ENCODE results near the gene CH25H. TPM values are rescaled to one million over a fixed set of nuclear protein-coding genes. Genes with fewer than 3 reads are reported as not detected.

The CH25H gene
- total RNA-seq, 2 experiments from 2014 or later: not detected

GRCh38 chr10:89164920-89165319, 42.2 kb downstream of the CH25H start:
- ChIA-PET POLR2A (no interaction called here), CTCF (interaction anchor here (0.9 to 2.9 kb wide), 6 partner anchors 42 to 136 kb away, joined by 3 to 15 read pairs (median 3); partner anchors contain the start of gene CH25H)
- peaks cover 25% of the 10 kb centered on the region for H3K4me1 Mint-ChIP-seq (ENCODE audit: low read depth)
- peak overlapping the region; percentile 84 for H3K27ac Mint-ChIP-seq
- H3K27me3 Mint-ChIP-seq (ENCODE audit: low read depth): peaks cover 13% of the 10 kb centered on the region
- no peaks in the 10 kb centered on the region for H3K9me3 Mint-ChIP-seq (ENCODE audit: insufficient read depth)
- no peaks in the 10 kb centered on the region for H3K36me3 Mint-ChIP-seq (ENCODE audit: low read depth)
- DNase-seq: no peak
- no peak overlapping the region for H3K4me3 Mint-ChIP-seq
- no peak for ATAC-seq

- Mint-ChIP-seq H3K27me3 (ENCODE audit: low read depth) (peaks cover 9% of the 10 kb centered on the region), H3K36me3 (ENCODE audit: low read depth) (no peaks in the 10 kb centered on the region), H3K4me3 (peak overlapping the region; percentile 67), H3K27ac (peak overlapping the region; percentile 84), H3K4me1 (ENCODE audit: low read depth) (peaks cover 25% of the 10 kb centered on the region), H3K9me3 (ENCODE audit: insufficient read depth) (no peaks in the 10 kb centered on the region)
- ChIA-PET POLR2A (interaction anchor here (0.9 to 1.7 kb wide), 2 partner anchors 133 to 173 kb away, joined by 3 to 4 read pairs; partner anchors contain the start of gene FAS), CTCF (interaction anchor here (0.8 to 2.9 kb wide), 10 partner anchors 23 to 229 kb away, joined by 3 to 15 read pairs (median 4); partner anchors contain the start of gene CH25H)
- DNase-seq (no peak), ATAC-seq (peak; percentile 25)
Measured at GRCh38 chr10:89164080-89164479, 43.0 kb downstream of the CH25H start.

- POLR2A ChIA-PET: interaction anchor here (0.9 to 1.7 kb wide), 2 partner anchors 132 to 173 kb away, joined by 3 to 4 read pairs; partner anchors contain the start of gene FAS
Measured at GRCh38 chr10:89163265-89163995, 43.7 kb downstream of the CH25H start.

GRCh38 chr10:89162596-89162995, 44.5 kb downstream of the CH25H start:
- no peaks in the 10 kb centered on the region for H3K36me3 Mint-ChIP-seq (ENCODE audit: low read depth)
- no peak overlapping the region for H3K27ac Mint-ChIP-seq
- POLR2A ChIA-PET: no interaction called here
- H3K4me3 Mint-ChIP-seq: no peak overlapping the region
- CTCF ChIA-PET: interaction anchor here (0.7 kb wide), 1 partner anchor 17 kb away, joined by 3 read pairs; no protein-coding TSS in a partner anchor
- DNase-seq (no peak), ATAC-seq (no peak)
- peaks cover 6% of the 10 kb centered on the region for H3K27me3 Mint-ChIP-seq (ENCODE audit: low read depth)
- no peaks in the 10 kb centered on the region for H3K9me3 Mint-ChIP-seq (ENCODE audit: insufficient read depth)
- H3K4me1 Mint-ChIP-seq (ENCODE audit: low read depth): peaks cover 33% of the 10 kb centered on the region

More at GRCh38 chr10:89163265-89163995, 43.7 kb downstream of the CH25H start:
- Mint-ChIP-seq H3K4me1 (ENCODE audit: low read depth) (peaks cover 31% of the 10 kb centered on the region), H3K9me3 (ENCODE audit: insufficient read depth) (no peaks in the 10 kb centered on the region), H3K4me3 (peak overlapping the region; percentile 67), H3K36me3 (ENCODE audit: low read depth) (no peaks in the 10 kb centered on the region), H3K27ac (peak overlapping the region; percentile 84), H3K27me3 (ENCODE audit: low read depth) (peaks cover 6% of the 10 kb centered on the region)
- ATAC-seq: peak; percentile 96
- peak; percentile 84 for DNase-seq
- CTCF ChIA-PET: interaction anchor here (0.7 to 2.9 kb wide), 9 partner anchors 24 to 328 kb away, joined by 3 to 15 read pairs (median 4); partner anchors contain the start of gene CH25H

DNA sequence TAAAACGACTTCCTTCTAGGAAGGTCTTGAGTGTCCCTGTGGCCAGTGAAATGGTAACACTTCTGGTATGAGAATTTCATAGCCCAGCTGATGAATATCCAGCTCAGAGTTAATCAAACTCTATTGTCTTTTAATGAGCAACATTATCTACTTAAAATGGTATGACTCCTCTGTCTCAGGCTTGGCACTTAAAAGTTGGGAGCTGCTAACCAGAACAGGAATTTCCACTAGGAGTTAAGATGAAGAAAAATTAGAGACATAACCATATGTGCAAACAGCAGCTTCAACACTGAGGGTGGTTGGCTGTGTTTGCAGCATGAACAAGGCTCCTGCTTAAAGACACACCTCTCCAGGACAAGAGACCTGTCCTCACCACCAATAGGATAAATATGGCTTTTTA, 46.8 kb downstream of the CH25H start:
- ChIA-PET POLR2A (interaction anchor here (0.6 kb wide), 1 partner anchor 281 kb away, joined by 4 read pairs; no protein-coding TSS in a partner anchor), CTCF (no interaction called here)
- Mint-ChIP-seq H3K27ac (no peak overlapping the region), H3K36me3 (ENCODE audit: low read depth) (no peaks in the 10 kb centered on the region), H3K27me3 (ENCODE audit: low read depth) (peaks cover 13% of the 10 kb centered on the region), H3K4me3 (no peak overlapping the region), H3K4me1 (ENCODE audit: low read depth) (peaks cover 33% of the 10 kb centered on the region), H3K9me3 (ENCODE audit: insufficient read depth) (no peaks in the 10 kb centered on the region)
- no peak for DNase-seq
- ATAC-seq: no peak

- Mint-ChIP-seq H3K4me1 (ENCODE audit: low read depth) (peaks cover 33% of the 10 kb centered on the region), H3K36me3 (ENCODE audit: low read depth) (no peaks in the 10 kb centered on the region), H3K9me3 (ENCODE audit: insufficient read depth) (no peaks in the 10 kb centered on the region), H3K27me3 (ENCODE audit: low read depth) (peaks cover 17% of the 10 kb centered on the region), H3K4me3 (no peak overlapping the region), H3K27ac (no peak overlapping the region)
- DNase-seq: no peak
- ChIA-PET POLR2A (no interaction called here), CTCF (no interaction called here)
- ATAC-seq: no peak
Measured at GRCh38 chr10:89159761-89160160, 47.4 kb downstream of the CH25H start.

- peaks cover 29% of the 10 kb centered on the region for H3K4me1 Mint-ChIP-seq (ENCODE audit: low read depth)
- ATAC-seq (no peak), DNase-seq (no peak)
- POLR2A ChIA-PET: no interaction called here
- no peaks in the 10 kb centered on the region for H3K9me3 Mint-ChIP-seq (ENCODE audit: insufficient read depth)
- CTCF ChIA-PET: no interaction called here
- no peak overlapping the region for H3K27ac Mint-ChIP-seq
- H3K4me3 Mint-ChIP-seq: no peak overlapping the region
- H3K36me3 Mint-ChIP-seq (ENCODE audit: low read depth): no peaks in the 10 kb centered on the region
- peaks cover 19% of the 10 kb centered on the region for H3K27me3 Mint-ChIP-seq (ENCODE audit: low read depth)
Measured at GRCh38 chr10:89159316-89159715, 47.8 kb downstream of the CH25H start.

GRCh38 chr10:89158446-89158845, 48.7 kb downstream of the CH25H start:
- Mint-ChIP-seq H3K27ac (no peak overlapping the region), H3K9me3 (ENCODE audit: insufficient read depth) (no peaks in the 10 kb centered on the region), H3K36me3 (ENCODE audit: low read depth) (no peaks in the 10 kb centered on the region), H3K4me1 (ENCODE audit: low read depth) (peaks cover 20% of the 10 kb centered on the region), H3K4me3 (no peak overlapping the region), H3K27me3 (ENCODE audit: low read depth) (peaks cover 25% of the 10 kb centered on the region)
- ChIA-PET CTCF (interaction anchor here (0.9 kb wide), 1 partner anchor 20 kb away, joined by 3 read pairs; no protein-coding TSS in a partner anchor), POLR2A (no interaction called here)
- ATAC-seq (no peak), DNase-seq (no peak)

DNA sequence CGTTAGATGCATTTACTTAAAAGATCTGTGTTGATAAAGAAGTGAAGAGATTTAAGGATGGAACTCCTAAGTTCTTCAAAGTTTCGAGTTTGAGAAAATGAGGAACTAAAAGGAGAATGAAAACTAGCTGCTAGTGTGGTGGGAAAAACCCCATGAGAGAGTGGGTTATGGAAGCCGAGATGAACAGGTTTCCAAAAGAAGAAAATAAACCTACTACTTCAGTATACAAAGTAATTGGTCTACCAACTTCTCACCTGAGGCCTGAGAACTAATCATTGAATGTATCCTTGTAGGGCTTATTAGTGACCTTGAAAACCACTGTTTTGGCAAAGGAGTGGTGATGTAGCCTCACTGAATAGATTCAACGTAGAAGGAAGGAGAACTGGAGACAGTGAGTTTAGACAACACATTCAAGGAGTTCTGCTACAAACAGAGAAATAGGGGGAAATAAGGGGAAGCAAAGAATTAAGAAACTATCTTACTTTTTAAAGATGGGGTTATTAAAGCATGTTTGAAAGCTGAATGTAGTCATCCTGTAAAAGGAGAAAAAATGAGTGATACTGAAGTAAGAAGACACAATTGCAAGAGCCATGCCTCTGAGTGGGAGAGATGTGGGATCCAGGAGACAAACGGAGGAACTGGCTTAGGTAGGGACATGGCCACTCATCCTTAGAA, 50.8 kb downstream of the CH25H start:
- CTCF ChIA-PET: no interaction called here
- POLR2A ChIA-PET: no interaction called here
- DNase-seq: no peak
- no peak for ATAC-seq
- Mint-ChIP-seq H3K27ac (no peak overlapping the region), H3K4me1 (ENCODE audit: low read depth) (peaks cover 14% of the 10 kb centered on the region), H3K9me3 (ENCODE audit: insufficient read depth) (no peaks in the 10 kb centered on the region), H3K4me3 (no peak overlapping the region), H3K27me3 (ENCODE audit: low read depth) (peaks cover 30% of the 10 kb centered on the region), H3K36me3 (ENCODE audit: low read depth) (no peaks in the 10 kb centered on the region)

Other genes starting within 250 kb of the CH25H start
- 10 to 100 TPM; 58.5 to 62.6 TPM for gene FAS, start 216.5 kb downstream of the CH25H start, total RNA-seq
- gene LIPA, start 44.5 kb upstream of the CH25H start, total RNA-seq: 10 to 100 TPM; 23.5 to 29.2 TPM
- 1 to 10 TPM; 7.3 TPM for gene IFIT2, start 94.7 kb upstream of the CH25H start, total RNA-seq
- 10 to 100 TPM; 42.8 to 43.7 TPM for gene IFIT3, start 120.7 kb upstream of the CH25H start, total RNA-seq
- gene IFIT1B, start 170.7 kb upstream of the CH25H start, total RNA-seq: not detected
- gene IFIT1, start 185.3 kb upstream of the CH25H start, total RNA-seq: 10 to 100 TPM; 29.8 to 31.8 TPM
- 10 to 100 TPM; 22.5 to 22.7 TPM for gene IFIT5, start 207.3 kb upstream of the CH25H start, total RNA-seq